ENCODE measurements around the gene SMLR1.

SMLR1 gene

DNA sequence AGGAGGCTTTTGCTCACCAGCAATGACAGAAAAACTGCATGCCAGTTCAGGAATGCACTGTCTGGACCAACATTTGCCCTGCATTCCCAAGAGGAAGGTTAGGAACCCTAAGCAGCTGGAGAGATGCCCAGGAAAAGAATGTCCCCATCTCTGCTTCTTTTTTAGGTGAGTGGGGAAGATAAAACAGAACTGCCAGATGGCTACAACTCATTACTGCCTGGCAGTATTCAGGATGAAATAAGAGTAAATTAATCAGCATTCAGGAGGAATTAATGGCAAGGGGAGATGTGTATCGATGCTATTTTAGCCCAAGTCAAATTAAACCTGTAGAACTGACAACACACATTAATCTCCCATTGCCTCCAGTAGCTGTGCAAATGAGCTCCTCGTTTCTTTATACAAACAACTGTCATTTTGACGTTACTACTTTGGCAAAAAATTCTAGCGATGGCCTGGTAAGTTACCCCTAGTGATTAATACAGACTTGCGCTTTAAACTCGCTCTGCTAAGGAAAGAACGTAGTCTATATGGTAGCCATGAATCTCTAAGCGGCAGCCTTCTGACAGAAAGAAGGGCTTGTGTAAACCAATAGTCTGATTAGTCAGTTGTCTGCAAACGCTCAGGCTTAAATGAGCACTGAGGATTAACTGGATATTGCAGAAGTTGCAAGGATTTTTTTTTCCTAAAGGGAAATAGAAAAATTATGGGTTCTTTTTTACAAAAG lies 16.7 kb upstream of the SMLR1 start:
- no peak overlapping the region for H2AFZ ChIP-seq (ENCODE audit: low read length)
- H3K27me3 ChIP-seq (ENCODE audit: insufficient read depth, low read length, poor library complexity, severe bottlenecking) = no peaks in the 10 kb centered on the region
- TF ChIP-seq, protein P1, sequence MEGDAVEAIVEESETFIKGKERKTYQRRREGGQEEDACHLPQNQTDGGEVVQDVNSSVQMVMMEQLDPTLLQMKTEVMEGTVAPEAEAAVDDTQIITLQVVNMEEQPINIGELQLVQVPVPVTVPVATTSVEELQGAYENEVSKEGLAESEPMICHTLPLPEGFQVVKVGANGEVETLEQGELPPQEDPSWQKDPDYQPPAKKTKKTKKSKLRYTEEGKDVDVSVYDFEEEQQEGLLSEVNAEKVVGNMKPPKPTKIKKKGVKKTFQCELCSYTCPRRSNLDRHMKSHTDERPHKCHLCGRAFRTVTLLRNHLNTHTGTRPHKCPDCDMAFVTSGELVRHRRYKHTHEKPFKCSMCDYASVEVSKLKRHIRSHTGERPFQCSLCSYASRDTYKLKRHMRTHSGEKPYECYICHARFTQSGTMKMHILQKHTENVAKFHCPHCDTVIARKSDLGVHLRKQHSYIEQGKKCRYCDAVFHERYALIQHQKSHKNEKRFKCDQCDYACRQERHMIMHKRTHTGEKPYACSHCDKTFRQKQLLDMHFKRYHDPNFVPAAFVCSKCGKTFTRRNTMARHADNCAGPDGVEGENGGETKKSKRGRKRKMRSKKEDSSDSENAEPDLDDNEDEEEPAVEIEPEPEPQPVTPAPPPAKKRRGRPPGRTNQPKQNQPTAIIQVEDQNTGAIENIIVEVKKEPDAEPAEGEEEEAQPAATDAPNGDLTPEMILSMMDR (conservative IDR thresholded peaks at IDR 0.05; ENCODE audit: low read length) = no peak
- TF ChIP-seq EZH2phosphoT487 (IDR thresholded peaks at IDR 0.05; ENCODE audit: borderline replicate concordance) = no peak
- no peaks in the 10 kb centered on the region for H3F3A ChIP-seq (ENCODE audit: low read depth)
- no peaks in the 10 kb centered on the region for H3K4me1 ChIP-seq (ENCODE audit: insufficient read depth, low read length, poor library complexity, severe bottlenecking)
- H3K9me2 ChIP-seq (replicated peaks; ENCODE audit: low read depth, low read length) = no peaks in the 10 kb centered on the region
- no peak overlapping the region for H3K4me3 ChIP-seq (ENCODE audit: low read length, poor library complexity, severe bottlenecking)
- H3K9me3 ChIP-seq (ENCODE audit: insufficient read depth, low read depth, low read length) = no peaks in the 10 kb centered on the region
- no peaks in the 10 kb centered on the region for H3K36me3 ChIP-seq (ENCODE audit: insufficient read depth, low read length)
- H3K4me2 ChIP-seq (ENCODE audit: low read depth, low read length, poor library complexity, severe bottlenecking) = no peak overlapping the region
- no peaks in the 10 kb centered on the region for H4K20me1 ChIP-seq (ENCODE audit: insufficient read depth, low read length, poor library complexity, severe bottlenecking)
- H3K79me2 ChIP-seq (ENCODE audit: insufficient read depth, low read length) = no peaks in the 10 kb centered on the region
- no peak overlapping the region for H3K9ac ChIP-seq (ENCODE audit: low read depth, low read length, poor library complexity, severe bottlenecking)

DNA sequence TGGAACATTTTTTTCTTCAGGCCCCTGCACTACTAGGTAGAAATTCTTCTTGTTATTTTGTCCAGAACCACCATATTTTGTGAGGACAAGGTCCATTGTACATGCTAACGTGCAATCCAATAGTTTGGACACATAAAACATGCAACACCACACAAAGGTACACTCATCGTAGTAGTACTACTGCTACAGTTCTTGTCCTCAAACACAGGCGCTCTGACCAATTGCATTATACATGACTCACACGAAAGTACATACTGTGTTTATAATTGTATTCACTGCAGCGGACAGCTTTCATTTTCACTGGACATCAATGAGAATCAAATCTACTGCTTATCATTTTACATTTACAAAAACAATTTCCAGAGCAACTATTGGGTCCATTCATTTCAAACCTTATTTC lies 15.3 kb upstream of the SMLR1 start:
- H3K27me3 ChIP-seq (ENCODE audit: insufficient read depth, low read length, poor library complexity, severe bottlenecking) = no peaks in the 10 kb centered on the region
- H3K36me3 ChIP-seq (ENCODE audit: insufficient read depth, low read length) = no peaks in the 10 kb centered on the region
- H3K79me2 ChIP-seq (ENCODE audit: insufficient read depth, low read length) = no peaks in the 10 kb centered on the region
- no peak overlapping the region for H3K4me2 ChIP-seq (ENCODE audit: low read depth, low read length, poor library complexity, severe bottlenecking)
- H3K9ac ChIP-seq (ENCODE audit: low read depth, low read length, poor library complexity, severe bottlenecking) = no peak overlapping the region
- TF ChIP-seq, protein P1 (conservative IDR thresholded peaks at IDR 0.05; ENCODE audit: low read length) = no peak
- no peak for TF ChIP-seq EZH2phosphoT487 (IDR thresholded peaks at IDR 0.05; ENCODE audit: borderline replicate concordance)
- no peaks in the 10 kb centered on the region for H3K4me1 ChIP-seq (ENCODE audit: insufficient read depth, low read length, poor library complexity, severe bottlenecking)
- no peaks in the 10 kb centered on the region for H3F3A ChIP-seq (ENCODE audit: low read depth)
- no peak overlapping the region for H3K4me3 ChIP-seq (ENCODE audit: low read length, poor library complexity, severe bottlenecking)
- no peaks in the 10 kb centered on the region for H3K9me2 ChIP-seq (replicated peaks; ENCODE audit: low read depth, low read length)
- no peaks in the 10 kb centered on the region for H3K9me3 ChIP-seq (ENCODE audit: insufficient read depth, low read depth, low read length)
- no peak overlapping the region for H2AFZ ChIP-seq (ENCODE audit: low read length)
- H4K20me1 ChIP-seq (ENCODE audit: insufficient read depth, low read length, poor library complexity, severe bottlenecking) = no peaks in the 10 kb centered on the region

DNA sequence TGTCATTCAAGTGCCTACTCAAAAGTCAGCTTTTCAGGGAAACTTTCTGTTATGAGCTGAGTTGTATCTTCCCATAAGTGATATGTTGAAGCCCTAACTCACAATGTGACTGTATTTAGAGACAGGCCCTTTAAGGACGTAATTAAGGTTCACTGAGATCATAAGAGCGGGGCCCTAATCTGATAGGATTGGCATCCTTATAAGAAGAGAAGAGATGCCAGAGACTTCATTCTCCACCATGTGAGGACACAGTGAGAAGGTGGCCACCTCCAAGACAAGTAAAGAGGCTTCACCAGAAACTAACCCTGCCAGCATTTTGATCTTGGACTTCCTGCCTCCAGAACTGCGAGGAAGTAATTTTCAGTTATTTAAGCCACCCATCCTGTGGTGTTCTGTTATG lies 12.7 kb upstream of the SMLR1 start:
- TF ChIP-seq EZH2phosphoT487 (IDR thresholded peaks at IDR 0.05; ENCODE audit: borderline replicate concordance) = no peak
- TF ChIP-seq, protein P1 (conservative IDR thresholded peaks at IDR 0.05; ENCODE audit: low read length) = no peak
- H4K20me1 ChIP-seq (ENCODE audit: insufficient read depth, low read length, poor library complexity, severe bottlenecking) = no peaks in the 10 kb centered on the region
- no peaks in the 10 kb centered on the region for H3K9me2 ChIP-seq (replicated peaks; ENCODE audit: low read depth, low read length)
- no peaks in the 10 kb centered on the region for H3K36me3 ChIP-seq (ENCODE audit: insufficient read depth, low read length)
- no peak overlapping the region for H2AFZ ChIP-seq (ENCODE audit: low read length)
- H3K4me1 ChIP-seq (ENCODE audit: insufficient read depth, low read length, poor library complexity, severe bottlenecking) = no peaks in the 10 kb centered on the region
- H3K4me3 ChIP-seq (ENCODE audit: low read length, poor library complexity, severe bottlenecking) = no peak overlapping the region
- no peaks in the 10 kb centered on the region for H3K27me3 ChIP-seq (ENCODE audit: insufficient read depth, low read length, poor library complexity, severe bottlenecking)
- H3K9ac ChIP-seq (ENCODE audit: low read depth, low read length, poor library complexity, severe bottlenecking) = no peak overlapping the region
- H3F3A ChIP-seq (ENCODE audit: low read depth) = no peaks in the 10 kb centered on the region
- H3K4me2 ChIP-seq (ENCODE audit: low read depth, low read length, poor library complexity, severe bottlenecking) = no peak overlapping the region
- no peaks in the 10 kb centered on the region for H3K9me3 ChIP-seq (ENCODE audit: insufficient read depth, low read depth, low read length)
- no peaks in the 10 kb centered on the region for H3K79me2 ChIP-seq (ENCODE audit: insufficient read depth, low read length)
